Fibroblast of lung (primary cell): ENCODE results near the gene CPN2.

ENCODE experiments used
- EZH2 ChIP-seq: IDR thresholded peaks from 2 replicates; pipeline ENCODE4 v1.5.1; 2012; ENCODE audit warnings: low read length, control low read depth, mild to moderate bottlenecking; ENCODE audit errors: missing control alignments
- TF ChIP-seq, protein P1 (sequence below), 2 donors: IDR thresholded peaks in 1 of 2; conservative IDR thresholded peaks in 1 of 2; 1 replicate in 1 of 2; 2 replicates in 1 of 2; pipeline ENCODE4 v1.5.1; 2011 to 2012; ENCODE audit warnings: low read length in 2 of 2, control low read depth in 1 of 2, inconsistent platforms in 1 of 2, low read depth in 1 of 2, mild to moderate bottlenecking in 1 of 2

- TF ChIP-seq, protein P1, sequence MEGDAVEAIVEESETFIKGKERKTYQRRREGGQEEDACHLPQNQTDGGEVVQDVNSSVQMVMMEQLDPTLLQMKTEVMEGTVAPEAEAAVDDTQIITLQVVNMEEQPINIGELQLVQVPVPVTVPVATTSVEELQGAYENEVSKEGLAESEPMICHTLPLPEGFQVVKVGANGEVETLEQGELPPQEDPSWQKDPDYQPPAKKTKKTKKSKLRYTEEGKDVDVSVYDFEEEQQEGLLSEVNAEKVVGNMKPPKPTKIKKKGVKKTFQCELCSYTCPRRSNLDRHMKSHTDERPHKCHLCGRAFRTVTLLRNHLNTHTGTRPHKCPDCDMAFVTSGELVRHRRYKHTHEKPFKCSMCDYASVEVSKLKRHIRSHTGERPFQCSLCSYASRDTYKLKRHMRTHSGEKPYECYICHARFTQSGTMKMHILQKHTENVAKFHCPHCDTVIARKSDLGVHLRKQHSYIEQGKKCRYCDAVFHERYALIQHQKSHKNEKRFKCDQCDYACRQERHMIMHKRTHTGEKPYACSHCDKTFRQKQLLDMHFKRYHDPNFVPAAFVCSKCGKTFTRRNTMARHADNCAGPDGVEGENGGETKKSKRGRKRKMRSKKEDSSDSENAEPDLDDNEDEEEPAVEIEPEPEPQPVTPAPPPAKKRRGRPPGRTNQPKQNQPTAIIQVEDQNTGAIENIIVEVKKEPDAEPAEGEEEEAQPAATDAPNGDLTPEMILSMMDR (conservative IDR thresholded peaks at IDR 0.05 in 1 of 2, IDR thresholded peaks at IDR 0.05 in 1 of 2; ENCODE audit: low read depth in 1 of 2, low read length in 2 of 2), result no peak
- no peak for TF ChIP-seq EZH2
Measured at GRCh38 chr3:194381460-194381875, 30.3 kb upstream of the CPN2 start.
